GM12865 (cell line): ENCODE measurements around the gene FAT1.

Source experiments
- DNase-seq: peaks from one replicate; pipeline ENCODE4 v3.0.0; 2010; ENCODE audit warnings: low read depth
- H3K4me3 ChIP-seq: 2 replicates; pipeline ENCODE4 v1.5.1; 2011; ENCODE audit warnings: mild to moderate bottlenecking, low read depth, low read length, control low read depth
- TF ChIP-seq, protein P1 (sequence below): IDR thresholded peaks from 2 replicates; pipeline ENCODE4 v1.5.1; 2011; ENCODE audit warnings: low read length, control low read depth, low read depth, inconsistent platforms; ENCODE audit not compliant: insufficient read depth; ENCODE audit errors: missing control alignments

The FAT1 gene

DNA sequence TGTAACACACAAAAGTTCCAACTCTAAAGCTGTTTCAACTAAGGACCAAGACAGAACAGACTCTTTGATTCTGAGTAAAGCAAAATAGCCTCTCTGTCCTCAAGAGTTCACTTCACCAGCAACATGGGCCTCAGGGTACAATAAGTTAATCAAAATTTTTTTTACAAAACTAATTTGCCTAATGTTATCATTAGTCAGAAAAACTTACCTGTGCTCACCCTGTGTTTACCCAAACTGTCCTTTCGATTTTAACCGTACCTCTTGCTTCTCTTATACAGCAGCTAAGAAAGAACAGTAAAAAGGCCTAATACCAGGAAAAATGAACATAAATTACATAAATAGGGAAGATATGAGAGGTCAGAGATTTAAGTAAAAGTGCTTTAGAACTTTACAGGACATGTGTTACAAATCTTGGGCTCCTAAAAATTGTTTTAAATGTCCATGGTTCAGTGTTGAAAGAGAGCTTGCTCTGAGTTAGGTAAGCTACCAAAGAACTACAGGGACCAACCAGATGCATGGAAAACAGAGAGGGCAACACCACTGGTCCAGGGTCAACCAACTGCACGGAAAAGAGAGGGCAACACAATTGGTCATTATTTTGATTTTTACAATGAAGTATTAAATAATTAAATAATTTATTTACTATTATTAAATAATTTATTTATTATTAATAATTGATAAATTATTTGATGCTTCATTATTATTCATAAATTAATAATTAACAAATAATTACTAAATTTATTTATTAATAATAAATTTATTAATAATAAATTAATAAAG lies 73.1 kb downstream of the FAT1 start:
- TF ChIP-seq, protein P1, sequence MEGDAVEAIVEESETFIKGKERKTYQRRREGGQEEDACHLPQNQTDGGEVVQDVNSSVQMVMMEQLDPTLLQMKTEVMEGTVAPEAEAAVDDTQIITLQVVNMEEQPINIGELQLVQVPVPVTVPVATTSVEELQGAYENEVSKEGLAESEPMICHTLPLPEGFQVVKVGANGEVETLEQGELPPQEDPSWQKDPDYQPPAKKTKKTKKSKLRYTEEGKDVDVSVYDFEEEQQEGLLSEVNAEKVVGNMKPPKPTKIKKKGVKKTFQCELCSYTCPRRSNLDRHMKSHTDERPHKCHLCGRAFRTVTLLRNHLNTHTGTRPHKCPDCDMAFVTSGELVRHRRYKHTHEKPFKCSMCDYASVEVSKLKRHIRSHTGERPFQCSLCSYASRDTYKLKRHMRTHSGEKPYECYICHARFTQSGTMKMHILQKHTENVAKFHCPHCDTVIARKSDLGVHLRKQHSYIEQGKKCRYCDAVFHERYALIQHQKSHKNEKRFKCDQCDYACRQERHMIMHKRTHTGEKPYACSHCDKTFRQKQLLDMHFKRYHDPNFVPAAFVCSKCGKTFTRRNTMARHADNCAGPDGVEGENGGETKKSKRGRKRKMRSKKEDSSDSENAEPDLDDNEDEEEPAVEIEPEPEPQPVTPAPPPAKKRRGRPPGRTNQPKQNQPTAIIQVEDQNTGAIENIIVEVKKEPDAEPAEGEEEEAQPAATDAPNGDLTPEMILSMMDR = no peak
- DNase-seq = no peak
- H3K4me3 ChIP-seq = no peak overlapping the region

DNA sequence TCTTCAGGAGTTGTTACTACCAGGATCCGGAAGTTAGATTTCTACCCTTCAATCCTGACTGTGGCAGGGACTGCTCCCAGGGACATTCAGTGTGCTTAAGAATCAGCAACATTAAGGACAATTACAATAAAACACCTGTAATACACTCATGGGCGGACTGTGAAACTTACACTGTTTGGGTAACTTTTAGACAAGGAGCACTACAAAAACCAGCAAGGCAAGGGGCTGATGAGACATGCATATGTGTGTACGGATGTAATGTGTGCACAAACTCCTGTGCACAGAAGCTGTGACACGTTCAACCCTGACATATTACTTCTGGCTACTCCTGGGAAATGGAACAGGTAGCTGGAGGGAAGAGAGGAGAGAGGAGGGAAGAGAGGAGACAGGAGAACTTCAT lies 75.8 kb downstream of the FAT1 start:
- TF ChIP-seq, protein P1 = no peak
- H3K4me3 ChIP-seq = no peak overlapping the region
- DNase-seq = no peak

DNA sequence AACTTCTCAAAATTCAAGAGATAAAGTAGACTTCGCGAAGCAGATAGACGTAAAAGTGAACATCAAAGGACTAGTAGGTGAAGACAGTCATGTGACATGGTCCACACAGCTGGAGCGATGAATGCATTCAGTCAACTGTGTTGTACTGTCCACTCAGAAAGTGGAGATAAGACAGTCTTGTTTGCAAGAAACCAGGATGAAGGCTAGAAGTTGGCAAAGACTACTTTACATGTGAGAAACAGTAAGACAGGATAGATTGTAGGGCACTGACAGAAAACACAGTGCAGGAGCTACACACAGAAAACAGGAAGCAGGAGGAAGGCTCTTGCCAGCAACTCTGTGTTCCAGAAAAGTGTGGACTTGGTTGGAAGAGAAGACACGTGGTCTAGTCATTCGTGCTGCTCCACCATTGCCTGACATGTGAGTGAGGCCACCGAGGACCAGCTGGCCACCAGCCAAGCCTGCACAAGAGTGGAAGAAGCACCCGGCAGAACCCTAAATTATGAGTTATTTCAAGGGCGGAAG lies 78.9 kb downstream of the FAT1 start:
- DNase-seq = no peak
- H3K4me3 ChIP-seq = no peak overlapping the region
- TF ChIP-seq, protein P1 = no peak

DNA sequence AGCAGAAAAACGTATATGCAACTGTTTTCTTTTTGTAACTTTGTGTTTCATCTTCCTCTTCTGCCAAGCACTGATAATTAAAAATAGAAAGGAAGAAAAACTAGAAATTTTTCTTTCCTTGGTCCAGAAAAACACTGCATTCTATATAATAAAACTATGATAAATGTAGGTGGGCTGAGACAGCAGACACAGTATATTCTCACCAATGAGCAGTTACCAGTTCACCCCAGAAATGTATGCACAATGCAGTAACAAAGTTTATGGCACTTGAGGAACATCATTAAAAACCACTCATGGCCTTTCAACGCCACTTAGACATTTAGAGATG lies 79.4 kb downstream of the FAT1 start:
- no peak overlapping the region for H3K4me3 ChIP-seq
- DNase-seq = no peak
- TF ChIP-seq, protein P1 = no peak

DNA sequence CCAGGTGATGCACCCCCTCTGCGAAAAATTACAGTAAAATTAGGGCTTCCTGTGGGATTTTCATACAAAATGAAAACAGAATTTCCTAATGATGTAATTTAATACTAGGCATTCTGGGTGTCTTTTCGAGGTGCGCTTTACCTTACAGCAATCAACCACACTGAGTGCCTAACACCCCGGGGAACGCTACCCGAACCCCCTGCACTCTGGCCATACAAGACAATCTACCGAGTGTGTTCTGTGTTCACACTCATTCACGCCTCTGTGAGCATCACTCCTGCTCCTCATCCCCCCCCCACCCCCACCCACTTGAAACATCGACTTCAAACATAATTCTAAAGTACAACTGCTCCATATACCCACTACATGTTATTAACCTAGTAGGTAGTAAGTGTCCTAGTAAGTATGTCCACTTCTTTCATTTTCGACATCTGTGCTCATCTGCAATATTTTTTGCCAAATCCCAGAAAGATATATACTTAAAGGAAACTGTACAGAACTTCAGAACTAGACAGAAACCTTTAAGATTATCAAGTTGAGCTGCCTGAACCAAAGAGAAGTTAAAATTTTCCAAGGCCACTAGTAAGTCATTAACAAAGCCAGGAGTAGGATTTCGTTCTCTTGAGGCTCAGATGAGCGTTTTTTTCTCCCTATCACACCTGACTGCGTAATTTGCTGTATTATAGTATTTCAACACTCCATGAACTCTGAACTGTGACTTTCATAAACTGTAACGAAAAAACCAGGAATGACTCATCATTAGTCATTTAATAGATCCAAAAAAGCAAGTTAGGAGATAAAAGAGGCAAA lies 80.0 kb downstream of the FAT1 start:
- TF ChIP-seq, protein P1 = no peak
- DNase-seq = no peak
- no peak overlapping the region for H3K4me3 ChIP-seq

DNA sequence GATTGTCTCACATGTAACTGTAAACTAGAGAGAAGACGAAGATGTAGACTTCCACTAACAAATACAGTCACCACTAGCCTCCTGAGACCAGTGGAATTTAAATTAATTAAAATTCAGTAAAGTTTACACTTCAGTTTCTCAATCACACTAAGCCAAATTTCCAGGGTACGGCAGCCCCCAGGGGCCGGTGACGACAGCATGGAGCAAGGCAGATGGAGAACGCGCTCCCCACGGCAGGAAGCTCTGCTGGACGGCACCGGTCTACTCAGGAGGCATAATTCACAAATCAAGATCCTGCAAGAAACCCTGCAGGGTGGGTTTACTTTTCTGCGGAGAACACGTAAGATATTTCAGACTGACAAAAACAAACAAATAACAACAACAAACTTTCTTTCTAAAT lies 80.7 kb downstream of the FAT1 start:
- no peak for DNase-seq
- TF ChIP-seq, protein P1 = no peak
- H3K4me3 ChIP-seq = no peak overlapping the region

DNA sequence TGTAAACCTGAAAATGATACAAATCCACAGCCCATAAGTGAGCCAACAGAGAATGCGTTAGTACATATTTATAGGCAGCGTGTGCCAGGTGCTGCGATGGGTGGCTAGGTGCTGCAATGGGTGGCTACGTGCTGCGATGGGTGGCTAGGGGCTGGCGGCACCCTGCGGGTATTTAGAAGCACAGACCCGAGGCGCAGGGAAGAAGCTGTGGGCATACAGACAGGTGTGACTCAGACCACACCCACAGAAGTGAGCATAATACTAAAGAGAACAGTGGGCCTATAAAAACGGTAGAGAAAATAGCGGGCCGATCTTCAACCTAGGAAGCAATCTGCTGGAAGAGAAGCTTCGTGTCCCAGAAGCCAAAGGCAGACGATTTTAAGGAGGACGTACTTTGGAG lies 81.1 kb downstream of the FAT1 start:
- no peak overlapping the region for H3K4me3 ChIP-seq
- no peak for DNase-seq

More for the DNA sequence above, 81.1 kb downstream of the FAT1 start:
- TF ChIP-seq, protein P1 = no peak
